GM12872 (cell line): ENCODE results near the gene SLC9A3.

Source experiments
- CTCF ChIP-seq: IDR thresholded peaks from 3 replicates; pipeline ENCODE4 v1.5.1; 2011; ENCODE audit warnings: low read depth, mild to moderate bottlenecking, low read length, moderate library complexity; ENCODE audit not compliant: insufficient read depth

Gene SLC9A3

GRCh38 chr5:524973-525761, 918 bp upstream of the SLC9A3 start:
- no peak for TF ChIP-seq CTCF

GRCh38 chr5:523441-524222, 617 bp downstream of the SLC9A3 start:
- no peak for TF ChIP-seq CTCF

- TF ChIP-seq CTCF: no peak
Measured at GRCh38 chr5:522899-523440, 1.3 kb downstream of the SLC9A3 start.

- no peak for TF ChIP-seq CTCF
Measured at GRCh38 chr5:522116-522515, 2.1 kb downstream of the SLC9A3 start.

GRCh38 chr5:521680-522079, 2.6 kb downstream of the SLC9A3 start:
- TF ChIP-seq CTCF: no peak

GRCh38 chr5:520850-521226, 3.4 kb downstream of the SLC9A3 start:
- no peak for TF ChIP-seq CTCF

GRCh38 chr5:520196-520849, 3.9 kb downstream of the SLC9A3 start:
- TF ChIP-seq CTCF: no peak
